Measurements from ENCODE around the gene BRI3BP. TPM values are rescaled to one million over a fixed set of nuclear protein-coding genes. Genes with fewer than 3 reads are reported as not detected.

The BRI3BP gene
- total RNA-seq, 4 donors from 2014 or later: 9.1 to 25.0 (median 17.7) TPM

- WGBS: 78% methylated on average over 10 of the region's 10 CpGs
- no peaks in the 10 kb centered on the region for H3K36me3 ChIP-seq
- no peaks in the 10 kb centered on the region for H3K9me3 ChIP-seq
Observed at GRCh38 chr12:125050446-125050845, 57.0 kb downstream of the BRI3BP start.

GRCh38 chr12:125050868-125051267, 57.4 kb downstream of the BRI3BP start:
- H3K27ac ChIP-seq: no peak overlapping the region
- no peaks in the 10 kb centered on the region for H3K36me3 ChIP-seq
- H3K4me3 ChIP-seq: no peak overlapping the region
- TF ChIP-seq POLR2A (IDR thresholded peaks at IDR 0.05) (no peak), POLR2AphosphoS5 (IDR thresholded peaks at IDR 0.05) (no peak), CTCF (IDR thresholded peaks at IDR 0.05) (no peak), EP300 (IDR thresholded peaks at IDR 0.05) (no peak)
- WGBS: 71% methylated on average over 3 of the region's 3 CpGs
- no peaks in the 10 kb centered on the region for H3K27me3 ChIP-seq
- H3K4me1 ChIP-seq: peaks cover 7% of the 10 kb centered on the region
- DNase-seq (ENCODE audit: low spot score in 2 of 2): no peak
- no peaks in the 10 kb centered on the region for H3K9me3 ChIP-seq

More at GRCh38 chr12:125050446-125050845, 57.0 kb downstream of the BRI3BP start:
- TF ChIP-seq POLR2AphosphoS5 (IDR thresholded peaks at IDR 0.05) (no peak), CTCF (IDR thresholded peaks at IDR 0.05) (no peak), EP300 (IDR thresholded peaks at IDR 0.05) (no peak), POLR2A (IDR thresholded peaks at IDR 0.05) (no peak)
- DNase-seq (ENCODE audit: low spot score in 2 of 2): no peak
- Histone ChIP-seq H3K4me1 (peaks cover 7% of the 10 kb centered on the region), H3K27ac (no peak overlapping the region), H3K27me3 (no peaks in the 10 kb centered on the region), H3K4me3 (no peak overlapping the region)

- Histone ChIP-seq H3K27ac (no peak overlapping the region), H3K4me1 (peaks cover 7% of the 10 kb centered on the region), H3K27me3 (no peaks in the 10 kb centered on the region), H3K36me3 (no peaks in the 10 kb centered on the region), H3K9me3 (no peaks in the 10 kb centered on the region), H3K4me3 (no peak overlapping the region)
- TF ChIP-seq EP300 (IDR thresholded peaks at IDR 0.05) (no peak), CTCF (IDR thresholded peaks at IDR 0.05) (no peak), POLR2A (IDR thresholded peaks at IDR 0.05) (no peak)
- WGBS: 61% methylated on average over 8 of the region's 8 CpGs
- no peak for DNase-seq (ENCODE audit: low spot score in 2 of 2)
Observed at GRCh38 chr12:125053821-125054220, 60.4 kb downstream of the BRI3BP start.

- TF ChIP-seq POLR2A (IDR thresholded peaks at IDR 0.05) (no peak), EP300 (IDR thresholded peaks at IDR 0.05) (no peak), POLR2AphosphoS5 (IDR thresholded peaks at IDR 0.05) (no peak), CTCF (IDR thresholded peaks at IDR 0.05) (no peak)
- Histone ChIP-seq H3K9me3 (no peaks in the 10 kb centered on the region), H3K27ac (no peak overlapping the region), H3K4me3 (no peak overlapping the region), H3K4me1 (no peaks in the 10 kb centered on the region), H3K36me3 (no peaks in the 10 kb centered on the region), H3K27me3 (no peaks in the 10 kb centered on the region)
- WGBS: 83% methylated on average over 9 of the region's 9 CpGs
- DNase-seq (ENCODE audit: low spot score in 2 of 2): no peak
Observed at GRCh38 chr12:125055591-125055990, 62.1 kb downstream of the BRI3BP start.

GRCh38 chr12:125056306-125056705, 62.9 kb downstream of the BRI3BP start:
- TF ChIP-seq EP300 (IDR thresholded peaks at IDR 0.05) (no peak), CTCF (IDR thresholded peaks at IDR 0.05) (no peak), POLR2A (IDR thresholded peaks at IDR 0.05) (no peak), POLR2AphosphoS5 (IDR thresholded peaks at IDR 0.05) (no peak)
- H3K36me3 ChIP-seq: no peaks in the 10 kb centered on the region
- H3K4me3 ChIP-seq: no peak overlapping the region
- H3K27me3 ChIP-seq: no peaks in the 10 kb centered on the region
- no peak overlapping the region for H3K27ac ChIP-seq
- no peak for DNase-seq (ENCODE audit: low spot score in 2 of 2)
- H3K4me1 ChIP-seq: no peaks in the 10 kb centered on the region
- WGBS: 85% methylated on average over 14 of the region's 14 CpGs
- no peaks in the 10 kb centered on the region for H3K9me3 ChIP-seq
